ENCODE data around the gene C2orf78.
"Not testable (repeated sequence)": the region's sequence is repeated elsewhere in the genome, so short reads cannot be mapped to it uniquely, and the experiment has no call there.

C2orf78 gene, protein sequence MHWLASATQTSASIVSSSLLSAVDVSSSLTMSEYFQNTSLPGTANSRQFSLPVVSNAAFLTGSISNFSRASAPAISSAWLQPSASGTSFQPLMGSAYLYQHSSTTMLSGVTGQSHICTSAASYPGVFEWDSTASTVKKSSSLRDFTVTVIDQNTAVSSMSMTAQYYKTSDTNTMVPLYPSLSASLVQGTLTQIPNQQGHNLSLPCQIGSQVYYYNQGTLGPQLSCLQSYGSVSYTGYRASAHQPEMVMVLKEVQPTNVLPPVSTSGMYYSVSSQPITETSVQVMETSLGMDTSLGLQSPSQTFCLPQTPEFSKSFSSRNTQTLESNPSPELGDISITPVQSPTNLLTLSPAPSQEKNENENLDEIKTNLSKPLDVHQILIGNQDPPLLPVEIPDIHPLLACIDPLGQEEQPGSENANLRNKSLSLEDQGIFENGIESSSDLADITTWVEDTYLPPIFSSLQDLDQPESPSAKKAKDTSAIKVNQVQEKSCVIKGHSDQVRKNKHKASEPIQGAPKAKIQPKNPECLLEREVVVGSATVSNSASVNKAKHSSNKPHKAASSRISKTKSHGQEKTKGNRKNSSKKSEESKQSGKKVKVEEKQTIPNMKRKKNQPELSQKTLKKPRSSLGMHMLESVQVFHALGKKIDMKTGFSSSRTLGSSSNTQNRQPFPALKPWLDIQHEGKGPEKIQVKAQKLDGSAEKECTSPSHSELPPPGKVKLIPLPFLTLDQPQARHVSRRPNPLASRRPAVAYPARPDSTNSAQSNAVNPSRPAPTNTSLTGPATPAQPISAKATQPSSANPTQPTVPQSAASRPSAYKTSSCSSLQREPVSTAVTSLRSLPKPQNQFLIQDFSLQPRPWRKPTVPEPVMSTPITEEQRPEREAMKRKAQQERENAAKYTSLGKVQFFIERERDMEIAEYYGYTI

GRCh38 chr2:73783883-73784282, at the start of gene C2orf78:
Gene C2orf78, plus strand, starts transcription at chr2:73784183. Its CDS starts 127 bp downstream, at chr2:73784310.
- H3K9me3 Mint-ChIP-seq; ATAC-seq; H3K4me1 Mint-ChIP-seq; H3K27me3 Mint-ChIP-seq; H3K4me3 Mint-ChIP-seq; DNase-seq; H3K27ac Mint-ChIP-seq; H3K36me3 Mint-ChIP-seq (ENCODE audit: low read depth): not testable (repeated sequence)

- H3K27me3 Mint-ChIP-seq: no peaks in the 10 kb centered on the region
- peak overlapping the region; percentile 81 for H3K27ac Mint-ChIP-seq
- H3K4me1 Mint-ChIP-seq: peaks cover 21% of the 10 kb centered on the region
Observed at GRCh38 chr2:73736378-73736777, 47.6 kb upstream of the C2orf78 start.

DNA sequence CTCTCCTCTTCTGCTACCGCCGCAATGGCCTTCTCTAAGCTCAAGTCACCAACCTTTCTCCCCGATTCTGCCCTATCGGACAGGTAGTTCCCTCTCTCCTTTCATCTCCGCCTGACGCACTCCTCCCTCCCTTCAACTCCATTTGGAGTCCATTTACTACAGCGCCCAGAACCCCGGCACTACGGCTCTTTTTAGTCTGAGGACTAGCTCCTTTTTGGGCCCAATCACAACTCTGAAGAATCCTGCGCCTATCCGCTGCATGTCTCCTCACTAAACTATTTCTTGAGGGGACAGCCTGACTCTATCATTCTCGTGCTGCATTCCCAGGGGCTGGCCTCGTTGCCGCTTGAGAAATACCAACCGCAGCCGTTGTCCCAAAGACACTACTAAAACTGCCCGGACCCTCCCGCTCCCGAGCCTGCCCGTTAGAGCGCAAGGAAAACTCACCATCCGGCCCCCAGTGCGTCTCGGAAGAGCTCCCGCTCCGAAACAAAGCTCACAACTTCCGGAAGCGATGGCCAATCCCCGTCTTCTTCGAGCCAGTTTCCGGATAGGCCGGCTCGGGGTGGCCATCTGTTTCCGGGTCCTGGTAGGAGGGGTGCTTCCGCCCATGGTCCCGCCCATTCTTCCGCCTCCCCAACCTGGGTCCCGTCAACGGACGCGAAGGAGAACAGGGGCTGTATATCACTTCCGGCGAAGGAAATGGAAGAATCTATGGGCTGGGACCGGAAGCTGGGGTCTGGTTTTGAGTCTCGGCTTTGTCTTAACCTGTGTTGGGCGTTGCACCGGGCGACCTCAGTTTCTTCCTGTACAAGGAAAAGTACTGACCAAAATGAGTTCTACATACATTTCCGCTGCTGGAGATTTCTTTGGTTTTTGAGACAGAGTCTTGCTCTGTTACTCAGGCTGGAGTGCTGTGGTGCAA, 46.9 kb upstream of the C2orf78 start, which contains the start of gene TPRKB:
TSS of gene TPRKB (minus strand) at position 491 of the 925 bp plus-strand sequence. CDS start 2,776 bp downstream, outside the sequence.
- Mint-ChIP-seq H3K4me3 (peak within 1 kb of the TSS; percentile 99), H3K27me3 (no peaks in the 10 kb centered on the region), H3K9me3 (peaks cover 5% of the 10 kb centered on the region), H3K4me1 (peaks cover 21% of the 10 kb centered on the region), H3K27ac (peak within 1 kb of the TSS; percentile 81), H3K36me3 (ENCODE audit: low read depth) (peaks cover 28% of the 10 kb centered on the region)
- peak; percentile 94 for DNase-seq
- peak; percentile 99 for ATAC-seq

More at GRCh38 chr2:73736378-73736777, 47.6 kb upstream of the C2orf78 start:
- Mint-ChIP-seq H3K36me3 (ENCODE audit: low read depth) (peaks cover 24% of the 10 kb centered on the region), H3K4me3 (peak overlapping the region; percentile 99), H3K9me3 (peaks cover 5% of the 10 kb centered on the region)
- ATAC-seq (no peak), DNase-seq (no peak)

- H3K27ac Mint-ChIP-seq: no peak overlapping the region
- H3K4me3 Mint-ChIP-seq: no peak overlapping the region
- H3K9me3 Mint-ChIP-seq: peaks cover 5% of the 10 kb centered on the region
- no peak for ATAC-seq
- H3K27me3 Mint-ChIP-seq: no peaks in the 10 kb centered on the region
- peaks cover 21% of the 10 kb centered on the region for H3K4me1 Mint-ChIP-seq
- H3K36me3 Mint-ChIP-seq (ENCODE audit: low read depth): peaks cover 21% of the 10 kb centered on the region
- no peak for DNase-seq
Observed at GRCh38 chr2:73739101-73739500, 44.9 kb upstream of the C2orf78 start.

DNA sequence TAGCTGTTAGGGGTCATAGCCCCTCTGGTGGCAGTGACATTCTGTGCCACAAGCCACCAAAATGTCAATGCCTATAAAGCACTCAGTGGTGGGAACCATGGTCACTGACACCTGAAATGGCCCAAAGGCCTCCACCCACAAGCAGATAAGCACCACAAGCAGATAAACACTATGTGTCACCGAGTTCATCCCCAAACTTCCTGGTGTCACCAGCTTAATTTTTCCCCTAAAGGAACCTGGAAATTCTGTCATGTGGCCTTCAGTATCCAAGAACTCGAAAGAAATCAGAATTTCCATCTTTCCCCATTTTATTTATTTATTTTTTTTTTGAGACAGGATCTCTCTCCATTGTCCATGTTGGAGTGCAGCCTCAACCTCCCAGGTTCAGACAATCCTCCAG, 43.2 kb upstream of the C2orf78 start:
- DNase-seq: no peak
- no peak for ATAC-seq
- H3K27me3 Mint-ChIP-seq: no peaks in the 10 kb centered on the region
- peaks cover 30% of the 10 kb centered on the region for H3K36me3 Mint-ChIP-seq (ENCODE audit: low read depth)
- no peak overlapping the region for H3K27ac Mint-ChIP-seq
- peaks cover 20% of the 10 kb centered on the region for H3K4me1 Mint-ChIP-seq
- H3K9me3 Mint-ChIP-seq: peaks cover 5% of the 10 kb centered on the region
- H3K4me3 Mint-ChIP-seq: no peak overlapping the region

GRCh38 chr2:73746015-73746876, 37.7 kb upstream of the C2orf78 start:
- no peak for ATAC-seq
- H3K4me1 Mint-ChIP-seq: peaks cover 8% of the 10 kb centered on the region
- no peak for DNase-seq
- peaks cover 38% of the 10 kb centered on the region for H3K36me3 Mint-ChIP-seq (ENCODE audit: low read depth)
- H3K27me3 Mint-ChIP-seq: no peaks in the 10 kb centered on the region
- H3K27ac Mint-ChIP-seq: peak overlapping the region; percentile 53
- H3K4me3 Mint-ChIP-seq: no peak overlapping the region
- no peaks in the 10 kb centered on the region for H3K9me3 Mint-ChIP-seq

DNA sequence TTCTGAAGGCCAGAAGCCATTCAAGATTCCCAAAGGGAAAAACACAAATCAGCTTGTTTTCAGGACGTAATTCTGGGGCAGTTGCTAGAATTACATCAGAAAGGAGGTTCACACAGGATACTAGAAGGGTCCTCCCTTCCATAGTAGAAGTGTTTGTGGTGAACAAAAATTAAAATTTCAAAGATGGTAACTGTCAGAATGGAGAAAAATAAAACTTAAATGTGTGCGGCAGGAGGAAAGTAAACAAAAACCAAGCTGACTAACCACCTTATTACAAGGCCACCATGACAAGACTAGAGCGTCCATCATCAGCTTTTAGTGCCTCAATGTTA, 37.1 kb upstream of the C2orf78 start:
- no peaks in the 10 kb centered on the region for H3K27me3 Mint-ChIP-seq
- H3K4me1 Mint-ChIP-seq: peaks cover 8% of the 10 kb centered on the region
- no peak overlapping the region for H3K27ac Mint-ChIP-seq
- ATAC-seq (no peak), DNase-seq (no peak)
- H3K36me3 Mint-ChIP-seq (ENCODE audit: low read depth): peaks cover 33% of the 10 kb centered on the region
- no peaks in the 10 kb centered on the region for H3K9me3 Mint-ChIP-seq
- H3K4me3 Mint-ChIP-seq: no peak overlapping the region

GRCh38 chr2:73749314-73749713, 34.7 kb upstream of the C2orf78 start:
- peaks cover 8% of the 10 kb centered on the region for H3K4me1 Mint-ChIP-seq
- H3K36me3 Mint-ChIP-seq (ENCODE audit: low read depth): peaks cover 35% of the 10 kb centered on the region
- H3K9me3 Mint-ChIP-seq: no peaks in the 10 kb centered on the region
- no peaks in the 10 kb centered on the region for H3K27me3 Mint-ChIP-seq
- H3K4me3 Mint-ChIP-seq: no peak overlapping the region
- no peak for DNase-seq
- no peak overlapping the region for H3K27ac Mint-ChIP-seq
- no peak for ATAC-seq

DNA sequence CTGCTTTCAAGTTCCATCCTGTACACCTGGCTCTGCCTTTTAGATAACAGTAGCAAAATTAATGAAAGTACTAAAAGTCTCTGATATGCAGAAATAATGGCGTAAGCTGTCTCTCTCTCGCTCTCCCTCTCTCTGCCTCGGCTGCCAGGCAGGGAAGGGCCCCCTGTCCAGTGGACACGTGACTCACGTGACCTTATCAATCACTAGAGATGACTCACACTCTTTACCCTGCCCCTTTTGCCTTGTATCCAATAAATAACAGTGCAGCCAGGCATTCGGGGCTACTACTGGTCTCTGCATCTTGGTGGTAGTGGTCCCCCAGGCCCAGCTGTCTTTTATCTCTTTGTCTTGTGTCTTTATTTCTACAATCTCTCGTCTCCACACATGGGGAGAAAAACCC, 29.7 kb upstream of the C2orf78 start:
- not testable (repeated sequence) for H3K4me3 Mint-ChIP-seq, H3K27ac Mint-ChIP-seq, H3K27me3 Mint-ChIP-seq, DNase-seq, H3K4me1 Mint-ChIP-seq, H3K9me3 Mint-ChIP-seq, ATAC-seq
- H3K36me3 Mint-ChIP-seq (ENCODE audit: low read depth): peaks cover 23% of the 10 kb centered on the region

DNA sequence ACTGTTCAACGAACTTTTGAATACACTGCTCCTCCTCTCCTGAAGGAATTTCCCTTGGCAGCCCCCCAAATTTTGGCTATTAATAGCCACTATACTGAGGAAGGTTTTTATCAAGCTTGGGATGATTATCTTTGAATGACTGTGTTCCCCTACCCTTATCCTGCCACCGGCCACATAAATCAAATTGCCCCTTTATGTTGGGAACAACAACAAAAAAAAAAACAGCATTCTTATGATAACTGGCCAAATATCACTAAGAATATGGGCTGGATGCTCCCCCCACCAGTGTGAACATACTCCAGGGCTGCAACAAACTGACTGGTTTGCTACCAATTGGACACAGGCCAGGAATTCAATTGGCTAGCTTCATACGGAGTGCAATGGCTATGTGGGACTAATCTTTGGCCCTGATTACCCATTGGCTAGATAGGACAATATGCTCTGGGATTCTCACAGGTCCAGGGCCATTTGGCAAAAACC, 24.7 kb upstream of the C2orf78 start:
- Mint-ChIP-seq H3K4me3 (no peak overlapping the region), H3K4me1 (no peaks in the 10 kb centered on the region), H3K27ac (no peak overlapping the region), H3K36me3 (ENCODE audit: low read depth) (peaks cover 40% of the 10 kb centered on the region), H3K27me3 (no peaks in the 10 kb centered on the region), H3K9me3 (no peaks in the 10 kb centered on the region)
- ATAC-seq (no peak), DNase-seq (no peak)

GRCh38 chr2:73759904-73760303, 24.1 kb upstream of the C2orf78 start:
- Mint-ChIP-seq H3K4me1 (no peaks in the 10 kb centered on the region), H3K36me3 (ENCODE audit: low read depth) (peaks cover 37% of the 10 kb centered on the region), H3K4me3 (no peak overlapping the region), H3K27me3 (no peaks in the 10 kb centered on the region), H3K27ac (no peak overlapping the region), H3K9me3 (no peaks in the 10 kb centered on the region)
- ATAC-seq (no peak), DNase-seq (no peak)

- Mint-ChIP-seq H3K4me3 (no peak overlapping the region), H3K9me3 (no peaks in the 10 kb centered on the region), H3K36me3 (ENCODE audit: low read depth) (peaks cover 47% of the 10 kb centered on the region), H3K27ac (no peak overlapping the region), H3K27me3 (no peaks in the 10 kb centered on the region), H3K4me1 (no peaks in the 10 kb centered on the region)
- DNase-seq (no peak), ATAC-seq (no peak)
Observed at GRCh38 chr2:73762571-73762970, 21.4 kb upstream of the C2orf78 start.

DNA sequence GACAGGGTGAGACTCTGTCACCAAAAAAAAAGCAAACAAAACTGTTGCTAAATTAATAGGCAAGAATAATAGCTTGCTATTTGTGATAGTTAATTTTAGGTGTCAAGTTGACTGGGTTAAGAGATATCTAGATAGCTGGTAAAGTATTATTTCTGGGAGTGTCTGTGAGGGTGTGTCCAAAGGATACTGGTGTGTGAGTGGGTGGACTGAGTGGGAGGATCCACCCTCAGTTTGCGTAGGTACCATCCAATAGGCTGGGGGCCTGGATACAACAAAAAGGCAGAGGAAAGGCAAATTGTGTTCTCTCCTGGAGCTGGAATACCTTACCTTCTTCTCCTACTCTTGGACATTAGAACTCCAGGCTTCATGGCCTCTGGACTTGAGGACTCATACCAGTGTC, 19.0 kb upstream of the C2orf78 start:
- Mint-ChIP-seq H3K27ac (no peak overlapping the region), H3K27me3 (no peaks in the 10 kb centered on the region), H3K4me3 (no peak overlapping the region), H3K4me1 (no peaks in the 10 kb centered on the region), H3K36me3 (ENCODE audit: low read depth) (peaks cover 52% of the 10 kb centered on the region), H3K9me3 (no peaks in the 10 kb centered on the region)
- ATAC-seq (no peak), DNase-seq (no peak)
